Thyroid gland (tissue), 4 donors: ENCODE results near the gene CCSER1. TPM values are rescaled to one million over a fixed set of nuclear protein-coding genes. Genes with fewer than 3 reads are reported as not detected.
"Not testable (repeated sequence)": the region's sequence is repeated elsewhere in the genome, so short reads cannot be mapped to it uniquely, and the experiment has no call there.

ENCODE experiments used
- DNase-seq, 2 donors: peaks; one replicate each; pipeline ENCODE4 v3.0.0-alpha.2; 2019
- H3K27ac ChIP-seq, 3 donors: fragments of 200-600 bp; sonication (generic); 1 replicate in 2 of 3; 2 replicates in 1 of 3; pipeline ENCODE4 v1.5.1; 2016 to 2019; ENCODE audit warnings: mild to moderate bottlenecking in 1 of 3, moderate library complexity in 1 of 3
- H3K27me3 ChIP-seq: fragments of 200-600 bp; sonication (generic); one replicate; pipeline ENCODE4 v1.5.1; 2019
- H3K36me3 ChIP-seq, 2 donors: fragments of 200-600 bp; sonication (generic); one replicate each; pipeline ENCODE4 v1.5.1; 2016 to 2019
- H3K4me1 ChIP-seq, 2 donors: fragments of 200-600 bp; sonication (generic); one replicate each; pipeline ENCODE4 v1.5.1; 2017 to 2019
- H3K4me3 ChIP-seq, 3 donors: fragments of 200-600 bp; sonication (generic); replicated peaks in 1 of 3; 1 replicate in 2 of 3; 2 replicates in 1 of 3; pipeline ENCODE4 v1.5.1; 2016; ENCODE audit warnings: mild to moderate bottlenecking in 1 of 3
- H3K9me3 ChIP-seq: fragments of 200-600 bp; sonication (generic); one replicate; pipeline ENCODE4 v1.5.1; 2017
- CTCF ChIP-seq, 6 experiments: fragments of 200-600 bp in 3 of 6; fragments of 450-650 bp in 3 of 6; sonication (generic) in 3 of 6; IDR thresholded peaks; one replicate each; pipeline ENCODE4 v1.5.1; 2016 to 2019; ENCODE audit warnings: antibody characterized with exemption in 6 of 6, mild to moderate bottlenecking in 2 of 6, inconsistent platforms in 1 of 6, moderate library complexity in 1 of 6
- POLR2A ChIP-seq, 2 donors: fragments of 450-650 bp; IDR thresholded peaks; one replicate each; pipeline ENCODE4 v1.6.1; 2017; ENCODE audit warnings: antibody characterized with exemption in 2 of 2, mild to moderate bottlenecking in 2 of 2, moderate library complexity in 1 of 2
- WGBS, 2 donors: methylation state at CpG; one replicate each; pipeline ENCODE4 v1.1.5; 2017; 5-methylcytosine and 5-hydroxymethylcytosine counted together
- intact Hi-C: fragments of 100-400 bp; cut with DNase I; formaldehyde crosslinking; loops from one replicate; pipeline ENCODE4 v1.15.1; 2023
- total RNA-seq, 4 donors: library from RNA; depleted of rRNA; stranded (reverse); fragments of >200 nt; gene quantifications; one replicate each; pipeline ENCODE4 v1.2.3, GENCODE V29; 2016

The CCSER1 gene
- total RNA-seq, 4 donors from 2014 or later, result 37.7 to 52.3 (median 43.3) TPM

GRCh38 chr4:91621446-91621845 lies 1494.3 kb downstream of the CCSER1 start:
- TF ChIP-seq POLR2A (IDR thresholded peaks at IDR 0.05), result no peak
- no peak for TF ChIP-seq CTCF (IDR thresholded peaks at IDR 0.05)
- no peaks in the 10 kb centered on the region for H3K4me1 ChIP-seq
- intact Hi-C loops, result no loop called here
- no peak for DNase-seq
- H3K4me3 ChIP-seq, result no peak overlapping the region
- no peaks in the 10 kb centered on the region for H3K27me3 ChIP-seq
- no peak overlapping the region for H3K27ac ChIP-seq
- H3K36me3 ChIP-seq, result no peaks in the 10 kb centered on the region
- 89 to 91% methylated on average over 1 of the region's 1 CpG for WGBS, 2 donors
- no peaks in the 10 kb centered on the region for H3K9me3 ChIP-seq

GRCh38 chr4:91622925-91623602 lies 1495.9 kb downstream of the CCSER1 start:
- Histone ChIP-seq H3K27me3 (no peaks in the 10 kb centered on the region), H3K36me3 (no peaks in the 10 kb centered on the region), H3K27ac (no peak overlapping the region), H3K4me1 (no peaks in the 10 kb centered on the region), H3K4me3 (no peak overlapping the region), H3K9me3 (no peaks in the 10 kb centered on the region)
- intact Hi-C loops, result no loop called here
- no peak for DNase-seq
- 71 to 78% methylated on average over 3 of the region's 3 CpGs for WGBS, 2 donors
- TF ChIP-seq CTCF (IDR thresholded peaks at IDR 0.05) (no peak), POLR2A (IDR thresholded peaks at IDR 0.05) (no peak)

- H3K27ac ChIP-seq, H3K4me1 ChIP-seq, H3K36me3 ChIP-seq, H3K9me3 ChIP-seq, H3K27me3 ChIP-seq, intact Hi-C loops, H3K4me3 ChIP-seq, DNase-seq: not testable (repeated sequence)
- WGBS, 2 donors, result 85 to 91% methylated on average over 4 of the region's 4 CpGs
Observed at GRCh38 chr4:91623603-91623967, 1496.4 kb downstream of the CCSER1 start.

GRCh38 chr4:91630054-91630453 lies 1502.9 kb downstream of the CCSER1 start:
- TF ChIP-seq CTCF (IDR thresholded peaks at IDR 0.05), result no peak
- no peak for TF ChIP-seq POLR2A (IDR thresholded peaks at IDR 0.05)
- Histone ChIP-seq H3K4me1 (no peaks in the 10 kb centered on the region), H3K4me3 (no peak overlapping the region), H3K27me3 (no peaks in the 10 kb centered on the region), H3K27ac (no peak overlapping the region), H3K9me3 (no peaks in the 10 kb centered on the region), H3K36me3 (no peaks in the 10 kb centered on the region)
- intact Hi-C loops, result no loop called here
- 35 to 43% methylated on average over 1 of the region's 1 CpG for WGBS, 2 donors
- DNase-seq, result no peak

GRCh38 chr4:91630764-91631163 lies 1503.6 kb downstream of the CCSER1 start:
- H3K4me3 ChIP-seq, result no peak overlapping the region
- no peak overlapping the region for H3K27ac ChIP-seq
- H3K9me3 ChIP-seq, result no peaks in the 10 kb centered on the region
- DNase-seq, result no peak
- H3K27me3 ChIP-seq, result no peaks in the 10 kb centered on the region
- no peaks in the 10 kb centered on the region for H3K36me3 ChIP-seq
- H3K4me1 ChIP-seq, result no peaks in the 10 kb centered on the region
- TF ChIP-seq POLR2A (IDR thresholded peaks at IDR 0.05) (no peak), CTCF (IDR thresholded peaks at IDR 0.05) (no peak)
- intact Hi-C loops, result no loop called here

GRCh38 chr4:91631335-91631734 lies 1504.1 kb downstream of the CCSER1 start:
- TF ChIP-seq POLR2A (IDR thresholded peaks at IDR 0.05) (no peak), CTCF (IDR thresholded peaks at IDR 0.05) (no peak)
- intact Hi-C loops, result no loop called here
- H3K27me3 ChIP-seq, result no peaks in the 10 kb centered on the region
- H3K4me1 ChIP-seq, result no peaks in the 10 kb centered on the region
- H3K4me3 ChIP-seq, result no peak overlapping the region
- H3K27ac ChIP-seq, result no peak overlapping the region
- 85 to 90% methylated on average over 3 of the region's 3 CpGs for WGBS, 2 donors
- H3K9me3 ChIP-seq, result no peaks in the 10 kb centered on the region
- no peaks in the 10 kb centered on the region for H3K36me3 ChIP-seq
- DNase-seq, result no peak
